Measurements from ENCODE around the gene RAB12. TPM values are rescaled to one million over a fixed set of nuclear protein-coding genes. Genes with fewer than 3 reads are reported as not detected.

RAB12 gene
- total RNA-seq, 1 experiment from 2014 or later: 35.1 TPM

GRCh38 chr18:8614875-8615274, 5.6 kb downstream of the RAB12 start:
- CTCF ChIA-PET: no interaction called here

GRCh38 chr18:8615397-8616027, 6.3 kb downstream of the RAB12 start:
- peaks cover 30% of the 10 kb centered on the region for H3K4me1 ChIP-seq (ENCODE audit: insufficient read depth, low read length, poor library complexity, severe bottlenecking)
- H3K27me3 ChIP-seq (replicated peaks; ENCODE audit: insufficient read depth, low read depth, low read length, poor library complexity): no peaks in the 10 kb centered on the region
- peak overlapping the region; percentile 80 for H3K27ac ChIP-seq (ENCODE audit: low read depth, low read length, poor library complexity, severe bottlenecking)
- H3K36me3 ChIP-seq (ENCODE audit: insufficient read depth, low read length, poor library complexity, severe bottlenecking): no peaks in the 10 kb centered on the region
- no peaks in the 10 kb centered on the region for H3K9me3 ChIP-seq (ENCODE audit: low read depth, low read length, poor library complexity, severe bottlenecking)
- no peak overlapping the region for H3K4me3 ChIP-seq (ENCODE audit: low read depth, low read length, poor library complexity, severe bottlenecking)
- no peak for TF ChIP-seq CTCF (conservative IDR thresholded peaks at IDR 0.05; ENCODE audit: low read depth, low read length)
- BruUV-seq (replicated peaks): no TSS peak
- ChIA-PET CTCF (no interaction called here), POLR2A (ENCODE audit: low non-redundant PET) (no interaction called here)
- DNase-seq (ENCODE audit: low spot score): peak; percentile 82
- intact Hi-C loops (cut with micrococcal nuclease; ENCODE audit: unreplicated experiment): no loop called here

More at GRCh38 chr18:8614875-8615274, 5.6 kb downstream of the RAB12 start:
- intact Hi-C loops (cut with micrococcal nuclease; ENCODE audit: unreplicated experiment): no loop called here
- POLR2A ChIA-PET (ENCODE audit: low non-redundant PET): no interaction called here
- BruUV-seq (replicated peaks): no TSS peak
- TF ChIP-seq CTCF (conservative IDR thresholded peaks at IDR 0.05; ENCODE audit: low read depth, low read length) (no peak), EZH2 (IDR thresholded peaks at IDR 0.05; ENCODE audit: borderline replicate concordance, low read depth, low read length, poor library complexity, severe bottlenecking) (no peak)
- Histone ChIP-seq H3K27me3 (replicated peaks; ENCODE audit: insufficient read depth, low read depth, low read length, poor library complexity) (no peaks in the 10 kb centered on the region), H3K4me3 (ENCODE audit: low read depth, low read length, poor library complexity, severe bottlenecking) (no peak overlapping the region), H3K27ac (ENCODE audit: low read depth, low read length, poor library complexity, severe bottlenecking) (peak overlapping the region; percentile 80), H3K9me3 (ENCODE audit: low read depth, low read length, poor library complexity, severe bottlenecking) (no peaks in the 10 kb centered on the region), H3K4me1 (ENCODE audit: insufficient read depth, low read length, poor library complexity, severe bottlenecking) (peaks cover 30% of the 10 kb centered on the region), H3K36me3 (ENCODE audit: insufficient read depth, low read length, poor library complexity, severe bottlenecking) (no peaks in the 10 kb centered on the region)
- DNase-seq (ENCODE audit: low spot score): no peak

DNA sequence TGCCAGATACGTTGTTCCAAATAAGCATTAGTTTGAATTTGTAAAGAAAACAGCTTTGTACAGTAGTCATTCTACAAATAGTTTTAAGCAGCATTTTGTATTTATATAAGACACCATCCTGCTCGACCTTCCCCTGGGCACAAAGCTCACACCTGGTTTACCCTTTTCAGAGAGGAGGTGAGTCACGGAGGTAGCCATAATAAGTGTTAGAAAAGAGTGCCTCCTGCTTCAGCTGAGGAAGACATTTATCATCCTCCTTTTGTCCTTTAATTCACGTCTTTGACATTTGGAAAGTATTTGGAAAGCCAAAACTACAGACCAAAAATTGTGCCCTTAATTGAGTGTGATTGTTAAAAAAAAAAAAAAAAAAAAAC, 6.8 kb downstream of the RAB12 start:
- no peak for DNase-seq (ENCODE audit: low spot score)
- no TSS peak for BruUV-seq (replicated peaks)
- ChIA-PET CTCF (no interaction called here), POLR2A (ENCODE audit: low non-redundant PET) (no interaction called here)
- peak overlapping the region; percentile 80 for H3K27ac ChIP-seq (ENCODE audit: low read depth, low read length, poor library complexity, severe bottlenecking)
- no peaks in the 10 kb centered on the region for H3K36me3 ChIP-seq (ENCODE audit: insufficient read depth, low read length, poor library complexity, severe bottlenecking)
- TF ChIP-seq CTCF (conservative IDR thresholded peaks at IDR 0.05; ENCODE audit: low read depth, low read length): no peak
- TF ChIP-seq EZH2 (IDR thresholded peaks at IDR 0.05; ENCODE audit: borderline replicate concordance, low read depth, low read length, poor library complexity, severe bottlenecking): no peak
- H3K9me3 ChIP-seq (ENCODE audit: low read depth, low read length, poor library complexity, severe bottlenecking): no peaks in the 10 kb centered on the region
- intact Hi-C loops (cut with micrococcal nuclease; ENCODE audit: unreplicated experiment): no loop called here
- H3K4me1 ChIP-seq (ENCODE audit: insufficient read depth, low read length, poor library complexity, severe bottlenecking): peaks cover 26% of the 10 kb centered on the region
- no peaks in the 10 kb centered on the region for H3K27me3 ChIP-seq (replicated peaks; ENCODE audit: insufficient read depth, low read depth, low read length, poor library complexity)
- no peak overlapping the region for H3K4me3 ChIP-seq (ENCODE audit: low read depth, low read length, poor library complexity, severe bottlenecking)

Data from A673 (cell line).